HL-60 (cell line): ENCODE measurements around the gene SLC7A9.

Experiments used
- DNase-seq, 2 experiments: peaks; one replicate each; pipeline ENCODE4 v3.0.0-alpha.2; 2010 to 2020; ENCODE audit warnings: low read depth in 1 of 2, low spot score in 1 of 2
- H3K27ac ChIP-seq: fragments of 250-450 bp; sonication (Bioruptor Pico); replicated peaks from 2 replicates; pipeline ENCODE4 v1.5.1; 2020; ENCODE audit warnings: mild to moderate bottlenecking, moderate library complexity
- H3K27me3 ChIP-seq: fragments of 250-450 bp; sonication (Bioruptor Pico); 2 replicates; pipeline ENCODE4 v1.5.1; 2021; ENCODE audit warnings: mild to moderate bottlenecking, moderate library complexity; ENCODE audit not compliant: insufficient read depth, poor library complexity, severe bottlenecking
- H3K4me3 ChIP-seq: replicated peaks from 2 replicates; pipeline ENCODE4 v1.5.1; 2011; ENCODE audit warnings: mild to moderate bottlenecking, control low read depth, low read length; ENCODE audit not compliant: insufficient read depth
- CTCF ChIP-seq: IDR thresholded peaks from one replicate; pipeline ENCODE4 v1.5.1; 2011; ENCODE audit warnings: low read length, control low read depth, inconsistent platforms; ENCODE audit not compliant: insufficient read depth
- GABPA ChIP-seq: IDR thresholded peaks from 2 replicates; pipeline ENCODE4 v1.6.1; 2012; ENCODE audit warnings: low read depth
- POLR2AphosphoS5 ChIP-seq: IDR thresholded peaks from 2 replicates; pipeline ENCODE4 v1.6.1; 2012; ENCODE audit warnings: low read depth
- REST ChIP-seq: IDR thresholded peaks from 2 replicates; pipeline ENCODE4 v1.6.1; 2012; ENCODE audit warnings: low read depth; ENCODE audit not compliant: insufficient replicate concordance
- SPI1 ChIP-seq: IDR thresholded peaks from 2 replicates; pipeline ENCODE4 v1.6.1; 2012; ENCODE audit warnings: low read depth, mild to moderate bottlenecking, borderline replicate concordance

Gene SLC7A9

GRCh38 chr19:32809254-32809653 lies 60.3 kb downstream of the SLC7A9 start:
- no peak for TF ChIP-seq CTCF
- TF ChIP-seq POLR2AphosphoS5: no peak
- TF ChIP-seq GABPA: no peak
- TF ChIP-seq REST: no peak
- no peak for TF ChIP-seq SPI1
- no peak overlapping the region for H3K27ac ChIP-seq
- H3K4me3 ChIP-seq: no peak overlapping the region
- H3K27me3 ChIP-seq: peaks cover 7% of the 10 kb centered on the region
- DNase-seq: no peak

- Histone ChIP-seq H3K27me3 (peaks cover 7% of the 10 kb centered on the region), H3K27ac (no peak overlapping the region), H3K4me3 (no peak overlapping the region)
- TF ChIP-seq POLR2AphosphoS5 (no peak), SPI1 (no peak)
- no peak for DNase-seq
Observed at GRCh38 chr19:32808236-32808635, 61.3 kb downstream of the SLC7A9 start.

- Histone ChIP-seq H3K27me3 (no peaks in the 10 kb centered on the region), H3K4me3 (no peak overlapping the region), H3K27ac (no peak overlapping the region)
- DNase-seq: no peak
- TF ChIP-seq POLR2AphosphoS5 (no peak), REST (no peak), GABPA (no peak), CTCF (no peak), SPI1 (no peak)
Observed at GRCh38 chr19:32802840-32803239, 66.7 kb downstream of the SLC7A9 start.

GRCh38 chr19:32800754-32801153 lies 68.8 kb downstream of the SLC7A9 start:
- H3K4me3 ChIP-seq: no peak overlapping the region
- no peaks in the 10 kb centered on the region for H3K27me3 ChIP-seq
- no peak overlapping the region for H3K27ac ChIP-seq
- TF ChIP-seq SPI1 (no peak), GABPA (no peak), POLR2AphosphoS5 (no peak), CTCF (no peak), REST (no peak)
- DNase-seq: no peak
